ENCODE results near the gene CENPS.

GRCh38 chr1:10451287-10451686 is 21.1 kb downstream of the CENPS start:
- TF ChIP-seq, protein P1, sequence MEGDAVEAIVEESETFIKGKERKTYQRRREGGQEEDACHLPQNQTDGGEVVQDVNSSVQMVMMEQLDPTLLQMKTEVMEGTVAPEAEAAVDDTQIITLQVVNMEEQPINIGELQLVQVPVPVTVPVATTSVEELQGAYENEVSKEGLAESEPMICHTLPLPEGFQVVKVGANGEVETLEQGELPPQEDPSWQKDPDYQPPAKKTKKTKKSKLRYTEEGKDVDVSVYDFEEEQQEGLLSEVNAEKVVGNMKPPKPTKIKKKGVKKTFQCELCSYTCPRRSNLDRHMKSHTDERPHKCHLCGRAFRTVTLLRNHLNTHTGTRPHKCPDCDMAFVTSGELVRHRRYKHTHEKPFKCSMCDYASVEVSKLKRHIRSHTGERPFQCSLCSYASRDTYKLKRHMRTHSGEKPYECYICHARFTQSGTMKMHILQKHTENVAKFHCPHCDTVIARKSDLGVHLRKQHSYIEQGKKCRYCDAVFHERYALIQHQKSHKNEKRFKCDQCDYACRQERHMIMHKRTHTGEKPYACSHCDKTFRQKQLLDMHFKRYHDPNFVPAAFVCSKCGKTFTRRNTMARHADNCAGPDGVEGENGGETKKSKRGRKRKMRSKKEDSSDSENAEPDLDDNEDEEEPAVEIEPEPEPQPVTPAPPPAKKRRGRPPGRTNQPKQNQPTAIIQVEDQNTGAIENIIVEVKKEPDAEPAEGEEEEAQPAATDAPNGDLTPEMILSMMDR (IDR thresholded peaks at IDR 0.05), result no peak
- no peak for TF ChIP-seq POLR2A (IDR thresholded peaks at IDR 0.05)
